Left lung (tissue), 10 donors: Measurements from ENCODE around the gene RANGAP1. TPM values are rescaled to one million over a fixed set of nuclear protein-coding genes. Genes with fewer than 3 reads are reported as not detected.

Source experiments
- ATAC-seq: fragments of 200-7000 bp; cut with Tn5 transposase; one replicate; pipeline ENCODE4 v1.9.1; 2020; ENCODE audit warnings: moderate library complexity
- DNase-seq, 4 donors: peaks; one replicate each; pipeline ENCODE4 v3.0.0-alpha.2; 2013 to 2020
- H3K27ac ChIP-seq, 2 donors: fragments of 200-600 bp; sonication (generic) in 1 of 2; one replicate each; pipeline versions ENCODE4 v1.5.0 to v1.8.0; 2020 to 2021
- H3K27me3 ChIP-seq, 2 donors: fragments of 200-600 bp; sonication (generic) in 1 of 2; one replicate each; pipeline versions ENCODE4 v1.5.0 to v1.8.0; 2020 to 2021
- H3K36me3 ChIP-seq, 2 donors: fragments of 200-600 bp; sonication (generic) in 1 of 2; one replicate each; pipeline versions ENCODE4 v1.5.0 to v1.8.0; 2020 to 2021
- H3K4me1 ChIP-seq, 2 donors: fragments of 200-600 bp; one replicate each; pipeline ENCODE4 v1.8.0; 2021
- H3K4me3 ChIP-seq, 2 donors: fragments of 200-600 bp; sonication (generic) in 1 of 2; one replicate each; pipeline versions ENCODE4 v1.5.0 to v1.8.0; 2020 to 2021; ENCODE audit warnings: mild to moderate bottlenecking in 1 of 2
- H3K9me3 ChIP-seq, 2 donors: fragments of 200-600 bp; sonication (generic) in 1 of 2; one replicate each; pipeline versions ENCODE4 v1.5.0 to v1.8.0; 2020 to 2021
- intact Hi-C, 2 donors: fragments of 100-400 bp; cut with DNase I; formaldehyde crosslinking; loops; one replicate each; pipeline versions ENCODE4 v1.11.2 to v1.14.2; 2022
- polyA plus RNA-seq, 6 donors: library from polyadenylated mRNA; unstranded; fragments of 120-200 nt; gene quantifications; one replicate each; pipeline ENCODE4 v1.2.1, GENCODE V29; 2013; ENCODE audit not compliant: insufficient read length in 6 of 6
- total RNA-seq, 2 donors: library from RNA; stranded (reverse); fragmentation: NEBNext Ultra II Directional; extraction: Animal tissue kit (Norgen Biotek cat#: 25700); gene quantifications; one replicate each; pipeline ENCODE4 v1.2.1, GENCODE V29; 2021
- TF ChIP-seq, protein P1 (sequence below), 2 donors: fragments of 200-600 bp; sonication (generic) in 1 of 2; IDR thresholded peaks; one replicate each; pipeline versions ENCODE4 v1.5.0 to v1.8.0; 2021; ENCODE audit warnings: antibody characterized with exemption in 2 of 2
- donor health status: DM: no; HTN: yes; CAD: no.
- donor health status: DM: no; HTN: no; CAD: no.

The RANGAP1 gene
- total and polyA plus RNA-seq, 8 donors = 35.0 to 65.8 (median 40.1) TPM

DNA sequence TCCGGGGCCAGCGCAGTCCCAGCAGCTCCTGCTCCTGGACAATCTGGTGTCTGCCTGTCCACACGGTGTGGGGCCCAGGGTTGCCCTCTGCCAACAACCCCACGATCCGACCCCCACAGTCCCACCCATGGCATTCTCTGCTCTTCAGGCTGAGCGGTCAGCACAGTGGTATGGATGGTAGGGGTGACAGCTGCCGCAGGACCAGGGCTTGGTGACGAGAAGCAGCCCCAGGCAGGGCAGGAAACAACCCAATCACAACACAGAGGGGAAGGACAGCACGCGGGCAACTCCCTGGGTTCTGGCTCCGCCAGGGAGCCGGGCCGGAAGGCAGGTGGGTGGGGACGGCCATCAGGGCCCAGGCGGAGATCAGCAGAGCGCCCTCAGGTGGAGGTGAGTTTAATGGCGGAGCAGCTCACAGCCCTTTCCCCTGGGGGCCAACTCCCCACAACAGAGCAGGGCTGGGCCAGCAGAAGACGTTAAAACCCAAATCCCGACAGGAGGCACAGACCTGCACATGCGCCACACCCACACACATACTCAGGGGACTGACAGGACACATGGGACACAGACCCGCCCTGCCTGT is 40.0 kb downstream of the RANGAP1 start:
- no peak overlapping the region for H3K27ac ChIP-seq
- peaks cover 0 to 62% of the 10 kb centered on the region in 2 donors for H3K36me3 ChIP-seq
- no peak for DNase-seq

DNA sequence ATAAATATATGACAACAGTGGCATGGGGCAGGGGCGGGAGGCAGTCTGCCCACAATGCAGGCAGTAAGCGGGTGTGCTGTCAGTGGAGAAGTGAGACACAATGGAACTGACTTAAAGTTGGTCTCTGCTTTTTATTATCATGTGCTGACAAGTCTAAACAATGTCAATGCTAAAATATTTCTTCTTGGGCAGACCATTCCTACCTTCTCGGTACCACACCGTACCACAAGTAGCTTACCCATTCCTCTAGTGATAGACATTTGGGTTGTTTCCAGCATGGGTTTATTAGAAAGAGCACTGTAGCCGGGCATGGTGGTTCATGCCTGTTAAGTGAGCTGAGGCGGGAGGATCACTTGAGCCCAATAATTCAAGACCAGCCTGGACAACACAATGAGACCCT is 42.6 kb downstream of the RANGAP1 start:
- peaks cover 0 to 36% of the 10 kb centered on the region in 2 donors for H3K36me3 ChIP-seq
- TF ChIP-seq, protein P1, sequence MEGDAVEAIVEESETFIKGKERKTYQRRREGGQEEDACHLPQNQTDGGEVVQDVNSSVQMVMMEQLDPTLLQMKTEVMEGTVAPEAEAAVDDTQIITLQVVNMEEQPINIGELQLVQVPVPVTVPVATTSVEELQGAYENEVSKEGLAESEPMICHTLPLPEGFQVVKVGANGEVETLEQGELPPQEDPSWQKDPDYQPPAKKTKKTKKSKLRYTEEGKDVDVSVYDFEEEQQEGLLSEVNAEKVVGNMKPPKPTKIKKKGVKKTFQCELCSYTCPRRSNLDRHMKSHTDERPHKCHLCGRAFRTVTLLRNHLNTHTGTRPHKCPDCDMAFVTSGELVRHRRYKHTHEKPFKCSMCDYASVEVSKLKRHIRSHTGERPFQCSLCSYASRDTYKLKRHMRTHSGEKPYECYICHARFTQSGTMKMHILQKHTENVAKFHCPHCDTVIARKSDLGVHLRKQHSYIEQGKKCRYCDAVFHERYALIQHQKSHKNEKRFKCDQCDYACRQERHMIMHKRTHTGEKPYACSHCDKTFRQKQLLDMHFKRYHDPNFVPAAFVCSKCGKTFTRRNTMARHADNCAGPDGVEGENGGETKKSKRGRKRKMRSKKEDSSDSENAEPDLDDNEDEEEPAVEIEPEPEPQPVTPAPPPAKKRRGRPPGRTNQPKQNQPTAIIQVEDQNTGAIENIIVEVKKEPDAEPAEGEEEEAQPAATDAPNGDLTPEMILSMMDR (IDR thresholded peaks at IDR 0.05) = no peak
- H3K9me3 ChIP-seq = no peaks in the 10 kb centered on the region
- H3K27ac ChIP-seq = no peak overlapping the region
- peaks cover 0 to under 1% of the 10 kb centered on the region in 2 donors for H3K4me1 ChIP-seq
- H3K4me3 ChIP-seq = no peak overlapping the region
- intact Hi-C loops = no loop called here
- no peak for DNase-seq
- H3K27me3 ChIP-seq = no peaks in the 10 kb centered on the region
- ATAC-seq = no peak

More for the DNA sequence above, 40.0 kb downstream of the RANGAP1 start:
- intact Hi-C loops = no loop called here
- Histone ChIP-seq H3K4me3 (no peak overlapping the region), H3K27me3 (no peaks in the 10 kb centered on the region), H3K9me3 (no peaks in the 10 kb centered on the region), H3K4me1 (no peaks in the 10 kb centered on the region)
- no peak for ATAC-seq
- TF ChIP-seq, protein P1 (IDR thresholded peaks at IDR 0.05) = no peak

DNA sequence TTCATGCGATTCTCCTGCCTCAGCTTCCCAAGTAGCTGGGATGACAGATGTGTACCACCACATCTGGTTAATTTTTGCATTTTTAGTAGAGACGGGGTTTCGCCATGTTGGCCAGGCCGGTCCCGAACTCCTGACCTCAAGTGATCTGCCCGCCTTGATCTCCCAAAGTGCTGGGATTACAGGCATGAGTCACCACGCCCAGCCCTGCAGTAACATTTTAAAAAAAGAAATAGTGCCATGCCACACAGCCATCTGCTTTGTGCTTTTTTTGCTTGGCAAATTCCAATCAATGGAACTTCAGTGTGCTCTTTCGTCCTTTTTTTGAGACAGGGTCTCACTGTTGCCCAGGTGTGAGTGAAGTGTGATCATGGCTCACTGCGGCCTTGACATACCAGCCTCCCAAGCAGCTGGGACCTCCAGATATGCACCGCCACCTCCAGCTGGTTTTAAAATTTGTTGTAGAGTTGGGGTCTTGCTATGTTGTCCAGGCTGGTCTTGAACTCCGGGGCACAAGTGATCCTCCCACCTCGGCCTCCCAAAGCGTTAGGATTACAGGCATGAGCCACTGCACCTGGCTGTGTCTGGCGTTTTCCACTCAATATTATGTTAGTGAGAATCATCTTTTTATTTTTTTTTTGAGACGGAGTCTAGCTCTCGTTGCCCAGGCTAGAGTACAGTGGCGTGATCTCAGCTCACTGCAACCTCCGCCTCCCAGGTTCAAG is 43.4 kb downstream of the RANGAP1 start:
- H3K4me1 ChIP-seq = peaks cover 0 to 8% of the 10 kb centered on the region in 2 donors
- no peaks in the 10 kb centered on the region for H3K9me3 ChIP-seq
- H3K27ac ChIP-seq = no peak overlapping the region
- H3K27me3 ChIP-seq = no peaks in the 10 kb centered on the region
- peaks cover 0 to 28% of the 10 kb centered on the region in 2 donors for H3K36me3 ChIP-seq
- no peak for ATAC-seq
- TF ChIP-seq, protein P1 (IDR thresholded peaks at IDR 0.05) = no peak
- intact Hi-C loops = no loop called here
- H3K4me3 ChIP-seq = no peak overlapping the region
- DNase-seq = no peak

GRCh38 chr22:41241133-41241676 is 44.8 kb downstream of the RANGAP1 start:
- no peak for ATAC-seq

More at GRCh38 chr22:41241133-41241676, 44.8 kb downstream of the RANGAP1 start:
- Histone ChIP-seq H3K27ac (no peak overlapping the region), H3K4me3 (no peak overlapping the region), H3K36me3 (peaks cover 0 to 14% of the 10 kb centered on the region in 2 donors), H3K9me3 (no peaks in the 10 kb centered on the region), H3K4me1 (peaks cover 6 to 17% of the 10 kb centered on the region in 2 donors), H3K27me3 (no peaks in the 10 kb centered on the region)
- TF ChIP-seq, protein P1 (IDR thresholded peaks at IDR 0.05) = no peak
- DNase-seq = no peak
- intact Hi-C loops = no loop called here
